ENCODE data around the gene EPOP. TPM values are rescaled to one million over a fixed set of nuclear protein-coding genes. Genes with fewer than 3 reads are reported as not detected.

The EPOP gene
- total and polyA plus RNA-seq, 2 of the 13 experiments (the other 11 are each of a cell fraction or from before 2014, with no cell fraction given): 14.7 to 37.8 TPM

- TF ChIP-seq TARDBP (CRISPR knock-in tag; IDR thresholded peaks at IDR 0.05): no peak
- 0 out of 2 replicates have a peak, but pooled peaks have one; percentile 22 for TF ChIP-seq IKZF5 (CRISPR knock-in tag; IDR thresholded peaks at IDR 0.05)
- no peak for TF ChIP-seq ZNF710 (CRISPR knock-in tag; IDR thresholded peaks at IDR 0.05; ENCODE audit: borderline replicate concordance)
- TF ChIP-seq ZNF557 (CRISPR knock-in tag; IDR thresholded peaks at IDR 0.05): no peak
- peak; percentile 92 for TF ChIP-seq ZNF687 (CRISPR knock-in tag; IDR thresholded peaks at IDR 0.05)
- no peak for TF ChIP-seq TIGD3 (CRISPR knock-in tag; IDR thresholded peaks at IDR 0.05; ENCODE audit: borderline replicate concordance)
- TF ChIP-seq FOXA3 (CRISPR knock-in tag; IDR thresholded peaks at IDR 0.05): no peak
- TF ChIP-seq PTBP1 (IDR thresholded peaks at IDR 0.05; ENCODE audit: low read depth, low read length, poor library complexity, severe bottlenecking): no peak
- no peak for TF ChIP-seq SNRNP70 (IDR thresholded peaks at IDR 0.05; ENCODE audit: low read depth, low read length)
- TF ChIP-seq KLF9 (CRISPR knock-in tag; IDR thresholded peaks at IDR 0.05; ENCODE audit: low read depth): no peak
- no peak for TF ChIP-seq TBX3 (IDR thresholded peaks at IDR 0.05; ENCODE audit: borderline replicate concordance)
- no peak for TF ChIP-seq NRL (CRISPR knock-in tag; IDR thresholded peaks at IDR 0.05; ENCODE audit: borderline replicate concordance)
- TF ChIP-seq ZBTB8A (CRISPR knock-in tag; IDR thresholded peaks at IDR 0.05; ENCODE audit: borderline replicate concordance, low read depth): no peak
- no peak for TF ChIP-seq GTF3A (CRISPR knock-in tag; conservative IDR thresholded peaks at IDR 0.05)
- no peak for TF ChIP-seq SMARCE1 (IDR thresholded peaks at IDR 0.05; ENCODE audit: borderline replicate concordance)
- no peak for TF ChIP-seq USF2 (IDR thresholded peaks at IDR 0.05; ENCODE audit: low read depth, low read length)
- TF ChIP-seq USF2 (CRISPR knock-in tag; IDR thresholded peaks at IDR 0.05; ENCODE audit: borderline replicate concordance): no peak
- TF ChIP-seq ZFY (CRISPR knock-in tag; IDR thresholded peaks at IDR 0.05): peak; percentile 43; the same call in 1 of the 2 replicates
Measured at GRCh38 chr17:38693700-38694329, 19.1 kb upstream of the EPOP start (continued).
